ENCODE measurements around the gene ROR2.

ROR2 gene

GRCh38 chr9:91885746-91886413 lies 64.1 kb downstream of the ROR2 start:
- Histone ChIP-seq H3K9ac (ENCODE audit: low read depth, low read length) (no peak overlapping the region), H3K4me3 (ENCODE audit: low read depth in 1 of 2, low read length in 2 of 2) (no peak overlapping the region), H3K36me3 (ENCODE audit: insufficient read depth, low read length) (no peaks in the 10 kb centered on the region), H3K4me1 (ENCODE audit: insufficient read depth, low read length) (no peaks in the 10 kb centered on the region), H3K79me2 (ENCODE audit: insufficient read depth, low read length) (no peaks in the 10 kb centered on the region), H3K27me3 (ENCODE audit: insufficient read depth, low read length, poor library complexity) (peaks cover 11% of the 10 kb centered on the region), H3K4me2 (ENCODE audit: insufficient read depth, low read length) (no peak overlapping the region), H3K9me3 (ENCODE audit: insufficient read depth, low read length, severe bottlenecking) (no peaks in the 10 kb centered on the region), H4K20me1 (ENCODE audit: insufficient read depth, low read length) (no peaks in the 10 kb centered on the region), H3K27ac (ENCODE audit: low read length) (no peak overlapping the region), H2AFZ (ENCODE audit: low read depth, low read length) (no peak overlapping the region)
- DNase-seq (no peak), ATAC-seq (ENCODE audit: insufficient read depth, low read depth) (no peak)
- TF ChIP-seq CTCF (IDR thresholded peaks at IDR 0.05; ENCODE audit: borderline replicate concordance, extremely low read depth, low read length, poor library complexity, severe bottlenecking) = no peak
- TF ChIP-seq EZH2 (IDR thresholded peaks at IDR 0.05; ENCODE audit: borderline replicate concordance, low read depth, low read length, severe bottlenecking) = no peak

GRCh38 chr9:91884696-91885687 lies 65.0 kb downstream of the ROR2 start:
- Histone ChIP-seq H3K9me3 (ENCODE audit: insufficient read depth, low read length, severe bottlenecking) (no peaks in the 10 kb centered on the region), H4K20me1 (ENCODE audit: insufficient read depth, low read length) (no peaks in the 10 kb centered on the region), H3K27ac (ENCODE audit: low read length) (no peak overlapping the region), H3K27me3 (ENCODE audit: insufficient read depth, low read length, poor library complexity) (peaks cover 11% of the 10 kb centered on the region), H3K9ac (ENCODE audit: low read depth, low read length) (no peak overlapping the region), H3K4me3 (ENCODE audit: low read depth in 1 of 2, low read length in 2 of 2) (no peak overlapping the region), H3K4me2 (ENCODE audit: insufficient read depth, low read length) (no peak overlapping the region), H3K79me2 (ENCODE audit: insufficient read depth, low read length) (no peaks in the 10 kb centered on the region), H3K36me3 (ENCODE audit: insufficient read depth, low read length) (no peaks in the 10 kb centered on the region), H2AFZ (ENCODE audit: low read depth, low read length) (no peak overlapping the region), H3K4me1 (ENCODE audit: insufficient read depth, low read length) (no peaks in the 10 kb centered on the region)
- DNase-seq (no peak), ATAC-seq (ENCODE audit: insufficient read depth, low read depth) (no peak)
- TF ChIP-seq EZH2 (IDR thresholded peaks at IDR 0.05; ENCODE audit: borderline replicate concordance, low read depth, low read length, severe bottlenecking) (no peak), CTCF (IDR thresholded peaks at IDR 0.05; ENCODE audit: borderline replicate concordance, extremely low read depth, low read length, poor library complexity, severe bottlenecking) (no peak)

GRCh38 chr9:91884153-91884552 lies 65.9 kb downstream of the ROR2 start:
- H3K9me3 ChIP-seq (ENCODE audit: insufficient read depth, low read length, severe bottlenecking) = no peaks in the 10 kb centered on the region
- no peaks in the 10 kb centered on the region for H3K79me2 ChIP-seq (ENCODE audit: insufficient read depth, low read length)
- no peaks in the 10 kb centered on the region for H3K4me1 ChIP-seq (ENCODE audit: insufficient read depth, low read length)
- no peak overlapping the region for H3K27ac ChIP-seq (ENCODE audit: low read length)
- H4K20me1 ChIP-seq (ENCODE audit: insufficient read depth, low read length) = no peaks in the 10 kb centered on the region
- no peak overlapping the region for H3K4me3 ChIP-seq (ENCODE audit: low read depth in 1 of 2, low read length in 2 of 2)
- TF ChIP-seq EZH2 (IDR thresholded peaks at IDR 0.05; ENCODE audit: borderline replicate concordance, low read depth, low read length, severe bottlenecking) = no peak
- no peak overlapping the region for H3K9ac ChIP-seq (ENCODE audit: low read depth, low read length)
- DNase-seq = no peak
- no peak overlapping the region for H2AFZ ChIP-seq (ENCODE audit: low read depth, low read length)
- no peaks in the 10 kb centered on the region for H3K36me3 ChIP-seq (ENCODE audit: insufficient read depth, low read length)
- no peak for ATAC-seq (ENCODE audit: insufficient read depth, low read depth)
- H3K27me3 ChIP-seq (ENCODE audit: insufficient read depth, low read length, poor library complexity) = peaks cover 11% of the 10 kb centered on the region
- H3K4me2 ChIP-seq (ENCODE audit: insufficient read depth, low read length) = no peak overlapping the region

GRCh38 chr9:91883503-91883902 lies 66.5 kb downstream of the ROR2 start:
- Histone ChIP-seq H3K27me3 (ENCODE audit: insufficient read depth, low read length, poor library complexity) (peaks cover 11% of the 10 kb centered on the region), H3K4me2 (ENCODE audit: insufficient read depth, low read length) (no peak overlapping the region), H3K9me3 (ENCODE audit: insufficient read depth, low read length, severe bottlenecking) (no peaks in the 10 kb centered on the region), H3K79me2 (ENCODE audit: insufficient read depth, low read length) (no peaks in the 10 kb centered on the region), H2AFZ (ENCODE audit: low read depth, low read length) (no peak overlapping the region), H3K9ac (ENCODE audit: low read depth, low read length) (no peak overlapping the region), H3K4me3 (ENCODE audit: low read depth in 1 of 2, low read length in 2 of 2) (no peak overlapping the region), H3K27ac (ENCODE audit: low read length) (no peak overlapping the region), H3K36me3 (ENCODE audit: insufficient read depth, low read length) (no peaks in the 10 kb centered on the region), H4K20me1 (ENCODE audit: insufficient read depth, low read length) (no peaks in the 10 kb centered on the region), H3K4me1 (ENCODE audit: insufficient read depth, low read length) (no peaks in the 10 kb centered on the region)
- TF ChIP-seq CTCF (IDR thresholded peaks at IDR 0.05; ENCODE audit: borderline replicate concordance, extremely low read depth, low read length, poor library complexity, severe bottlenecking) (no peak), EZH2 (IDR thresholded peaks at IDR 0.05; ENCODE audit: borderline replicate concordance, low read depth, low read length, severe bottlenecking) (no peak)
- DNase-seq = no peak
- ATAC-seq (ENCODE audit: insufficient read depth, low read depth) = no peak
